Psoas muscle (tissue), 8 donors: ENCODE results near the gene IL17RC. TPM values are rescaled to one million over a fixed set of nuclear protein-coding genes. Genes with fewer than 3 reads are reported as not detected.

Source experiments
- ATAC-seq, 4 donors: fragments of 200-7000 bp; cut with Tn5 transposase; one replicate each; pipeline ENCODE4 v1.9.1; 2020; ENCODE audit warnings: moderate library complexity in 3 of 4, mild to moderate bottlenecking in 2 of 4
- DNase-seq, 2 donors: peaks; one replicate each; pipeline ENCODE4 v3.0.0-alpha.2; 2020
- H3K27ac ChIP-seq: fragments of 200-600 bp; one replicate; pipeline ENCODE4 v1.8.0; 2022
- H3K27me3 ChIP-seq, 3 donors: fragments of 200-600 bp in 1 of 3; one replicate each; pipeline versions ENCODE4 v1.6.1 to v1.8.0; 2013 to 2022; ENCODE audit warnings: low read length in 2 of 3, mild to moderate bottlenecking in 2 of 3, moderate library complexity in 1 of 3; ENCODE audit not compliant: insufficient read depth in 3 of 3
- H3K36me3 ChIP-seq, 2 donors: fragments of 200-600 bp in 1 of 2; one replicate each; pipeline versions ENCODE4 v1.6.1 to v1.8.0; 2013 to 2022; ENCODE audit warnings: low read depth in 1 of 2, mild to moderate bottlenecking in 1 of 2, moderate library complexity in 1 of 2; ENCODE audit not compliant: insufficient read depth in 1 of 2
- H3K4me1 ChIP-seq: fragments of 200-600 bp; one replicate; pipeline ENCODE4 v1.8.0; 2022
- H3K4me3 ChIP-seq: fragments of 200-600 bp; one replicate; pipeline ENCODE4 v1.8.0; 2022; ENCODE audit warnings: mild to moderate bottlenecking
- H3K9me3 ChIP-seq: fragments of 200-600 bp; one replicate; pipeline ENCODE4 v1.8.0; 2022
- CTCF ChIP-seq: fragments of 200-600 bp; IDR thresholded peaks from one replicate; pipeline ENCODE4 v1.8.0; 2022; ENCODE audit warnings: antibody characterized with exemption
- WGBS, 3 donors: extraction: QIAGEN DNeasy Blood & Tissue Kit; methylation state at CpG; one replicate each; pipeline versions ENCODE4 v1.1.6 to v1.1.7; 2013; 5-methylcytosine and 5-hydroxymethylcytosine counted together
- intact Hi-C, 2 donors: fragments of 100-400 bp; cut with DNase I; formaldehyde crosslinking; loops; one replicate each; pipeline versions ENCODE4 v1.11.0 to v1.14.2; 2022
- polyA plus RNA-seq, 3 donors: library from polyadenylated mRNA; stranded (reverse); fragments of 200-250 nt; gene quantifications; one replicate each; pipeline ENCODE4 v1.2.3, GENCODE V29; 2013
- total RNA-seq, 4 donors: library from RNA; stranded (reverse); fragmentation: NEBNext Ultra II Directional in 2 of 4; extraction: Animal tissue kit (Norgen Biotek cat#: 25700) in 2 of 4; gene quantifications; one replicate each; pipeline versions ENCODE4 v1.2.1 to v1.2.4, GENCODE V29; 2021 to 2023
- donor health status: healthy with polysubstance abuse.
- donor health status: DM: no; HTN: no; CAD: no; lungs with moderate emphysema.
- donor health status: Bipolar disorder and iron deficiency.
- donor health status: healthy.
- donor health status: DM: yes; HTN: yes; CAD: no.
- donor health status: DM: no; HTN: no; CAD: no.
- donor health status: DM: no; HTN: no; CAD: no.
- donor health status: DM: yes; HTN: yes; CAD: no.

The IL17RC gene
- total and polyA plus RNA-seq, 7 donors = 10.4 to 27.0 (median 14.9) TPM

DNA sequence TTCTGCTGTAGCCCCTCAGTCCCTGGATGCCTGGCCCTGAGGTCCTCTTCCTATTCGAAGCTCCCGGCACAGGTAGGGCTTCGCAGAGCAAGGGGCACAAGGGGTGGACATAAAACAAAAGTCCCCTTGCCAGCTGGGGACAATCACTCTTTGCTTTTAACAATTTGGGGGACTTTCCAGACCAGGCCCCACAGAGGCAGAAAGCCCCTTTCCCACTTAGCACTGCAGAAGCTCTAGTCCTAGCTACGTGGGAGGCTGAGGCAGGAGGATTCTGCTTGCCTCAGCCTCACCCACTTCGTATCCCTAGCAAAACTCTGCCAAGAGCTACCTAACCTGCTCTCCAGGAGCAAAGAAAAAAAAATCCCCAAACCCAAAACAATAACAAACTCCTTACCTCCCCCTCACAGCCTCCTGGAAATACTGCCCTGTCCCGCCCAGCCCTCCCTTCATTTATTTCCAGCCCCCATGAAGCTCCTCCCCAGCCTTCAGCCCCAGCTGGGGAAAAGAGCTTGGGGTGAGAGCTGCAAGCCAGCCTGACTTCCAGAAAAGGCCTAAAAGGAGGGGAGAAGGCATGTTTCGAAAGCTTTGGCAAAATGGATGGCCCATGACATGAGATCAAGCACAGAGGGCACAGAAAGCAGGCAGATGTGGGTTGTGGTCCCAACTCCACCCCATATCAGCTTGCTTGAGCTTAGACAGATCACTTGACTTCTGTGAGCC, 36.9 kb upstream of the IL17RC start, which contains the start of gene CIDEC:
Gene CIDEC, minus strand, starts transcription at position 424 of the 720 bp plus-strand sequence. CDS start 1,767 bp downstream, outside the sequence.
- no peak for DNase-seq
- H3K4me3 ChIP-seq = no peak within 1 kb of the TSS
- H3K4me1 ChIP-seq = no peaks in the 10 kb centered on the region
- intact Hi-C loops = no loop called here
- WGBS, 3 donors = 83 to 87% (median 83%) methylated on average over 7 of the region's 7 CpGs
- no peak for TF ChIP-seq CTCF
- no peak within 1 kb of the TSS for H3K27ac ChIP-seq
- H3K27me3 ChIP-seq = no peaks in the 10 kb centered on the region
- H3K36me3 ChIP-seq = no peaks in the 10 kb centered on the region
- no peaks in the 10 kb centered on the region for H3K9me3 ChIP-seq
- ATAC-seq = no peak

GRCh38 chr3:9881441-9881840, 35.5 kb upstream of the IL17RC start:
- ATAC-seq = no peak
- intact Hi-C loops = no loop called here

GRCh38 chr3:9883706-9884554, 33.0 kb upstream of the IL17RC start:
- Histone ChIP-seq H3K27me3 (no peaks in the 10 kb centered on the region), H3K4me3 (no peak overlapping the region), H3K27ac (no peak overlapping the region), H3K36me3 (no peaks in the 10 kb centered on the region), H3K9me3 (no peaks in the 10 kb centered on the region), H3K4me1 (no peaks in the 10 kb centered on the region)
- intact Hi-C loops = no loop called here
- no peak for DNase-seq
- 69 to 75% (median 75%) methylated on average over 7 of the region's 7 CpGs for WGBS, 3 donors
- ATAC-seq = no peak
- TF ChIP-seq CTCF = no peak

More at GRCh38 chr3:9881441-9881840, 35.5 kb upstream of the IL17RC start:
- Histone ChIP-seq H3K4me1 (no peaks in the 10 kb centered on the region), H3K36me3 (no peaks in the 10 kb centered on the region), H3K27ac (no peak overlapping the region), H3K27me3 (no peaks in the 10 kb centered on the region), H3K4me3 (no peak overlapping the region), H3K9me3 (no peaks in the 10 kb centered on the region)
- no peak for TF ChIP-seq CTCF
- no peak for DNase-seq
- 73 to 90% (median 80%) methylated on average over 1 of the region's 1 CpG for WGBS, 3 donors

- H3K9me3 ChIP-seq = no peaks in the 10 kb centered on the region
- no peak overlapping the region for H3K27ac ChIP-seq
- no peaks in the 10 kb centered on the region for H3K4me1 ChIP-seq
- intact Hi-C loops = no loop called here
- no peaks in the 10 kb centered on the region for H3K27me3 ChIP-seq
- 58 to 69% (median 62%) methylated on average over 11 of the region's 11 CpGs for WGBS, 3 donors
- peak in 3 of 4 donors; percentile 74 to 83 (median 77) for ATAC-seq
- no peak for TF ChIP-seq CTCF
- no peak overlapping the region for H3K4me3 ChIP-seq
- no peaks in the 10 kb centered on the region for H3K36me3 ChIP-seq
- no peak for DNase-seq
Measured at GRCh38 chr3:9884555-9885165, 32.2 kb upstream of the IL17RC start.
